Measurements from ENCODE around the gene TUBB4B. TPM values are rescaled to one million over a fixed set of nuclear protein-coding genes. Genes with fewer than 3 reads are reported as not detected.

TUBB4B gene
- total RNA-seq, 1 donor from 2014 or later = 148 TPM

DNA sequence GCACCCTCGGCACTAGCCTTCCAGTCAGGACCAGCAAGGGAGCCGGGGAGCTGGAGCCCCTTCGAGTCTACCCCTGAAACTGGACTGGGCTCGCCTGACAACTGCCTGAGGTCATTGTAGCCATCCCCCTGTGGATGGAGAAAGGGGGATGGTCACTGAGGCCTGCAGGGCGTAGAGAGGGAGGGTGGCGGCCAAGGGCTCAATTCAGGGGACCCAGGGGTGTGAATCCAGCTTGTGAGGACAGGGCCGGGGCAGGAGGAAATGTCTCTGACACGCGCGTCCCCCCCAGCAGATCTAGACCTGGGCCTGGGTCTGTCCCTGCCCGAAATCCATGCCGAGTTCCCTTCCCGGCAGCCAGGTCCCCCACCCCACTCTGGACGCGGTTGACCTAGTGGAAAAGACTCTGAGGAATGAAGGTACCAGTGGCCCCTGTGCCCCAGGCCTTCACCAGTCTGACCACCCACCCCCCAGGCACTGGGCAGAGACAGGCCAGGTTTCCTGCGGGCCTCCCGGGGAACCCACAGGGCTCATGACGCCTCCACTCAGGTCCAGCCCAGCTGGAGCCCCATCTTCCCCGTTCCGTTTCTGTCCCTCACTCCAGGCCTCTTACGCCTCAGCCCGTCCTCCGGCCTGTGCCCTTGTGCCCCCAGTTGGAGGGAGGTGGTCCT, 9.6 kb upstream of the TUBB4B start:
- Mint-ChIP-seq H3K9me3 (no peaks in the 10 kb centered on the region), H3K36me3 (no peaks in the 10 kb centered on the region), H3K27me3 (ENCODE audit: low read depth) (peaks cover 3% of the 10 kb centered on the region), H3K27ac (no peak overlapping the region), H3K4me3 (no peak overlapping the region), H3K4me1 (peaks cover 7% of the 10 kb centered on the region)
- TF ChIP-seq, protein P1, sequence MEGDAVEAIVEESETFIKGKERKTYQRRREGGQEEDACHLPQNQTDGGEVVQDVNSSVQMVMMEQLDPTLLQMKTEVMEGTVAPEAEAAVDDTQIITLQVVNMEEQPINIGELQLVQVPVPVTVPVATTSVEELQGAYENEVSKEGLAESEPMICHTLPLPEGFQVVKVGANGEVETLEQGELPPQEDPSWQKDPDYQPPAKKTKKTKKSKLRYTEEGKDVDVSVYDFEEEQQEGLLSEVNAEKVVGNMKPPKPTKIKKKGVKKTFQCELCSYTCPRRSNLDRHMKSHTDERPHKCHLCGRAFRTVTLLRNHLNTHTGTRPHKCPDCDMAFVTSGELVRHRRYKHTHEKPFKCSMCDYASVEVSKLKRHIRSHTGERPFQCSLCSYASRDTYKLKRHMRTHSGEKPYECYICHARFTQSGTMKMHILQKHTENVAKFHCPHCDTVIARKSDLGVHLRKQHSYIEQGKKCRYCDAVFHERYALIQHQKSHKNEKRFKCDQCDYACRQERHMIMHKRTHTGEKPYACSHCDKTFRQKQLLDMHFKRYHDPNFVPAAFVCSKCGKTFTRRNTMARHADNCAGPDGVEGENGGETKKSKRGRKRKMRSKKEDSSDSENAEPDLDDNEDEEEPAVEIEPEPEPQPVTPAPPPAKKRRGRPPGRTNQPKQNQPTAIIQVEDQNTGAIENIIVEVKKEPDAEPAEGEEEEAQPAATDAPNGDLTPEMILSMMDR (IDR thresholded peaks at IDR 0.05; ENCODE audit: unreplicated experiment) = no peak
- no peak for DNase-seq (ENCODE audit: low spot score in 2 of 2, unreplicated experiment in 2 of 2)

DNA sequence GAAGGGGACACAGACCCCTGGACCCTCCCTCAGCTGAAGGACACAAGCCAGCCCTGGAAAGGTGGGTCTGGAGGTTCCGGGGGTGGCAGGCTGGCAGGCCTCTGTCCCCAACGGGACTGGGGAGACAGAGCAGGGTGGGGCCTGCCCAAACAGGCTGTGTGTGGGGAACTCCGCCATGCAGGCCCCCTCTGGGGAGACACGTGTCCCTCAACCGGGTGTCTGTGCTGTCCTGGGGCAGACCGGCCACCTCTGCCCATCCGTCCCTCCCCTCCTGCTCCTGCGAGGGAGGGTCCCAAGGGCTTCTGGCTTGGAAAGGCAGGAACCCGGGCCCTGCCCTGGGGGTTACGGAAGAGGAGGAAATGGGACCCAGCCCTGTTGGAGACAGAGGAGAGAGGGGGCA, 9.0 kb upstream of the TUBB4B start:
- no peak for DNase-seq (ENCODE audit: low spot score in 2 of 2, unreplicated experiment in 2 of 2)
- Mint-ChIP-seq H3K36me3 (no peaks in the 10 kb centered on the region), H3K4me1 (peaks cover 7% of the 10 kb centered on the region), H3K27ac (no peak overlapping the region), H3K27me3 (ENCODE audit: low read depth) (peaks cover 3% of the 10 kb centered on the region), H3K9me3 (no peaks in the 10 kb centered on the region), H3K4me3 (no peak overlapping the region)
- TF ChIP-seq, protein P1 (IDR thresholded peaks at IDR 0.05; ENCODE audit: unreplicated experiment) = no peak

DNA sequence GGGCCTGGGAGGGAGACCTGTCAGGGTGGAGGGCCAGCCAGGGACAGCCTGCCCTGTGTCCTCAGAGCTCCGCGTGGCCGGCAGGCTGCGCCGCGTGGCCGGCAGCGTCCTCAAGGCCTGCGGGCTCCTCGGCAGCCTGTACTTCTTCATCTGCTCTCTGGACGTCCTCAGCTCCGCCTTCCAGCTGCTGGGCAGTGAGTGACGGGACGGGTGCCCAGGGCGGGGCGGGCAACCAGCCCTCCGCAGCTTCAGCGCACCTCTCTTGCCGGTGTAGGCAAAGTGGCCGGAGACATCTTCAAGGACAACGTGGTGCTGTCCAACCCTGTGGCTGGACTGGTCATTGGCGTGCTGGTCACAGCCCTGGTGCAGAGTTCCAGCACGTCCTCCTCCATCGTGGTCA, 8.6 kb upstream of the TUBB4B start:
- TF ChIP-seq, protein P1 (IDR thresholded peaks at IDR 0.05; ENCODE audit: unreplicated experiment) = no peak
- Mint-ChIP-seq H3K27me3 (ENCODE audit: low read depth) (peaks cover 2% of the 10 kb centered on the region), H3K4me3 (no peak overlapping the region), H3K36me3 (no peaks in the 10 kb centered on the region), H3K27ac (no peak overlapping the region), H3K4me1 (peaks cover 5% of the 10 kb centered on the region), H3K9me3 (no peaks in the 10 kb centered on the region)
- DNase-seq (ENCODE audit: low spot score in 2 of 2, unreplicated experiment in 2 of 2) = no peak

DNA sequence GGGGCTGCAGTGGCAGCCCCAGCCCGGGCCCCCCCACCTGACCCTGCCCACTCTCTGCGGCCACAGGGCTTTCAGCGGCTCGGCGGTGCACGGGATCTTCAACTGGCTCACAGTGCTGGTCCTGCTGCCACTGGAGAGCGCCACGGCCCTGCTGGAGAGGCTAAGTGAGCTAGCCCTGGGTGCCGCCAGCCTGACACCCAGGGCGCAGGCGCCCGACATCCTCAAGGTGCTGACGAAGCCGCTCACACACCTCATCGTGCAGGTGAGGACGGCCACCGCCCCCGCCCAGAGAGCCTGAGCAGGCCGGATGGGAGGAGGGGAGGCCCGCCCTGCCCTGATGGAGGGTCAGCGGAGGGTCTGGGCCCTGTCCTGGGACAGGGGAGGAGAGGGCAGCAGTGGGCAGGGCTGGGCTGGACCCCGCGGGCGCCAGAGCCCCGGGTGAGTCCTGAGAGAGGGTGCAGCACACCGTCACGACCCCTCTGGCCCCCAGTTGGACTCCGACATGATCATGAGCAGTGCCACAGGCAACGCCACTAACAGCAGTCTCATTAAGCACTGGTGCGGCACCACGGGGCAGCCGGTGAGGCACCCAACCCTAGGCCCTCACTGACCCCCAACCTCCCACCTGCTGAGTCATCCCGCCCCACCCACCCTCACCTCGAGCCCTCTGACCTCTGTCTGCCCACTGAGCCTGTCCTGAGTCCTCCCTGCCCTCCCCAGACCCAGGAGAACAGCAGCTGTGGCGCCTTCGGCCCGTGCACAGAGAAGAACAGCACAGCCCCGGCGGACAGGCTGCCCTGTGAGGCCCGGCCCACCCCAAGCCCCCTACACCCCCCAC, 7.7 kb upstream of the TUBB4B start:
- Mint-ChIP-seq H3K27ac (no peak overlapping the region), H3K27me3 (ENCODE audit: low read depth) (no peaks in the 10 kb centered on the region), H3K9me3 (no peaks in the 10 kb centered on the region), H3K4me3 (no peak overlapping the region), H3K36me3 (no peaks in the 10 kb centered on the region), H3K4me1 (peaks cover 5% of the 10 kb centered on the region)
- TF ChIP-seq, protein P1 (IDR thresholded peaks at IDR 0.05; ENCODE audit: unreplicated experiment) = no peak
- no peak for DNase-seq (ENCODE audit: low spot score in 2 of 2, unreplicated experiment in 2 of 2)

DNA sequence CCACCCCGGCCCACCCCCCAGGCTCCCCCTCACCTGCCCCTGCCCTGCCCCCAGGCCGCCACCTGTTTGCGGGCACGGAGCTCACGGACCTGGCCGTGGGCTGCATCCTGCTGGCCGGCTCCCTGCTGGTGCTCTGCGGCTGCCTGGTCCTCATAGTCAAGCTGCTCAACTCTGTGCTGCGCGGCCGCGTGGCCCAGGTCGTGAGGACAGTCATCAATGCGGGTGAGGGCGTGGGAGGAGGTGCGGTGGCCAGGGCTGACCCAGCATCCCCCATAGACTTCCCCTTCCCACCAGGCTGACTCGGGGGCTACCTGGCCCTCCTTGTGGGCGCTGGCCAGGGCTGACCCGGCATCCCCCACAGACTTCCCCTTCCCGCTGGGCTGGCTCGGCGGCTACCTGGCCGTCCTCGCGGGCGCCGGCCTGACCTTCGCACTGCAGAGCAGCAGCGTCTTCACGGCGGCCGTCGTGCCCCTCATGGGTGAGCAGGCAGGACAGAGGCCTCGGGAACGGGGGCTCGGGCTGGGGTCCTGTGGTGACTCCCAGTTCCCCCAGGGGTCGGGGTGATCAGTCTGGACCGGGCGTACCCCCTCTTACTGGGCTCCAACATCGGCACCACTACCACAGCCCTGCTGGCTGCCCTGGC, 6.9 kb upstream of the TUBB4B start:
- H3K4me1 Mint-ChIP-seq = peaks cover 10% of the 10 kb centered on the region
- TF ChIP-seq, protein P1 (IDR thresholded peaks at IDR 0.05; ENCODE audit: unreplicated experiment) = no peak
- H3K9me3 Mint-ChIP-seq = no peaks in the 10 kb centered on the region
- H3K27me3 Mint-ChIP-seq (ENCODE audit: low read depth) = no peaks in the 10 kb centered on the region
- no peak for DNase-seq (ENCODE audit: low spot score in 2 of 2, unreplicated experiment in 2 of 2)
- H3K4me3 Mint-ChIP-seq = no peak overlapping the region
- H3K27ac Mint-ChIP-seq = no peak overlapping the region
- no peaks in the 10 kb centered on the region for H3K36me3 Mint-ChIP-seq
